Breast epithelium (tissue), 3 donors: ENCODE measurements around the gene RNF187.

ENCODE experiments used
- CTCF ChIP-seq, 3 donors: fragments of 450-650 bp; IDR thresholded peaks; one replicate each; pipeline ENCODE4 v1.5.1; 2016 to 2017; ENCODE audit warnings: antibody characterized with exemption in 3 of 3, mild to moderate bottlenecking in 3 of 3, moderate library complexity in 3 of 3
- POLR2A ChIP-seq: fragments of 450-650 bp; IDR thresholded peaks from one replicate; pipeline ENCODE4 v1.6.1; 2016; ENCODE audit warnings: antibody characterized with exemption, mild to moderate bottlenecking, moderate library complexity
- POLR2AphosphoS5 ChIP-seq, 3 donors: sonication (generic); formaldehyde crosslinking; IDR thresholded peaks; one replicate each; pipeline ENCODE4 v1.6.1; 2017; ENCODE audit warnings: antibody characterized with exemption in 3 of 3

GRCh38 chr1:228488125-228488817, 1.1 kb downstream of the RNF187 start:
- TF ChIP-seq POLR2AphosphoS5 (IDR thresholded peaks at IDR 0.05) (no peak), CTCF (IDR thresholded peaks at IDR 0.05) (no peak), POLR2A (no peak)
